Mesendoderm (in vitro differentiated cells): ENCODE data around the gene RNF144B. TPM values are rescaled to one million over a fixed set of nuclear protein-coding genes. Genes with fewer than 3 reads are reported as not detected.

Experiments
- DNase-seq: peaks from one replicate; pipeline ENCODE4 v3.0.0; 2013
- H2AK5ac ChIP-seq: 2 replicates; pipeline ENCODE4 v1.6.1; 2013; ENCODE audit warnings: low read length, inconsistent platforms
- H2BK120ac ChIP-seq: 2 replicates; pipeline ENCODE4 v1.6.1; 2013; ENCODE audit warnings: low read depth, mild to moderate bottlenecking, low read length, moderate library complexity, mixed read lengths
- H2BK15ac ChIP-seq: replicated peaks from 2 replicates; pipeline ENCODE4 v1.6.1; 2013; ENCODE audit warnings: low read depth, mild to moderate bottlenecking, moderate library complexity
- H2BK5ac ChIP-seq: 2 replicates; pipeline ENCODE4 v1.6.1; 2013; ENCODE audit warnings: low read length, inconsistent platforms
- H3K18ac ChIP-seq: 2 replicates; pipeline ENCODE4 v1.6.1; 2013; ENCODE audit warnings: mild to moderate bottlenecking, low read length, mixed read lengths
- H3K23ac ChIP-seq: one replicate; pipeline ENCODE4 v1.6.1; 2013; ENCODE audit warnings: low read length
- H3K27ac ChIP-seq: 2 replicates; pipeline ENCODE4 v1.5.1; 2013; ENCODE audit warnings: low read depth, mild to moderate bottlenecking, inconsistent platforms, low read length, moderate library complexity
- H3K27me3 ChIP-seq: 2 replicates; pipeline ENCODE4 v1.6.1; 2013; ENCODE audit warnings: low read length, control low read depth, mild to moderate bottlenecking, inconsistent platforms; ENCODE audit not compliant: insufficient read depth, poor library complexity
- H3K36me3 ChIP-seq: 2 replicates; pipeline ENCODE4 v1.6.1; 2013; ENCODE audit warnings: low read length, inconsistent platforms; ENCODE audit not compliant: control insufficient read depth, insufficient read depth
- H3K4ac ChIP-seq: one replicate; pipeline ENCODE4 v1.6.1; 2013; ENCODE audit warnings: low read depth, mild to moderate bottlenecking, low read length, moderate library complexity
- H3K4me1 ChIP-seq: 2 replicates; pipeline ENCODE4 v1.6.1; 2013; ENCODE audit warnings: low read depth, low read length, inconsistent platforms; ENCODE audit not compliant: control insufficient read depth
- H3K4me2 ChIP-seq: 2 replicates; pipeline ENCODE4 v1.6.1; 2013; ENCODE audit warnings: low read length
- H3K4me3 ChIP-seq: 2 replicates; pipeline ENCODE4 v1.5.1; 2013; ENCODE audit warnings: mild to moderate bottlenecking, low read length
- H3K56ac ChIP-seq: one replicate; pipeline ENCODE4 v1.6.1; 2013; ENCODE audit warnings: low read length
- H3K79me1 ChIP-seq: 2 replicates; pipeline ENCODE4 v1.6.1; 2013; ENCODE audit warnings: low read length, inconsistent platforms
- H3K79me2 ChIP-seq: 2 replicates; pipeline ENCODE4 v1.6.1; 2013; ENCODE audit warnings: mild to moderate bottlenecking, low read length; ENCODE audit not compliant: control insufficient read depth, insufficient read depth
- H3K9ac ChIP-seq: 2 replicates; pipeline ENCODE4 v1.6.1; 2013; ENCODE audit warnings: low read length, inconsistent platforms
- H4K5ac ChIP-seq: one replicate; pipeline ENCODE4 v1.6.1; 2013; ENCODE audit warnings: low read length
- H4K8ac ChIP-seq: one replicate; pipeline ENCODE4 v1.6.1; 2013; ENCODE audit warnings: low read depth, mild to moderate bottlenecking, control low read depth, low read length, moderate library complexity
- WGBS: extraction: QIAGEN DNeasy Blood & Tissue Kit; methylation state at CpG from one replicate; pipeline ENCODE4 v1.1.7; 2013; ENCODE audit warnings: low lambda C conversion rate, missing lambda C conversion rate; ENCODE audit not compliant: insufficient coverage; ENCODE audit errors: extremely low coverage; 5-methylcytosine and 5-hydroxymethylcytosine counted together
- polyA plus RNA-seq, 2 experiments: library from polyadenylated mRNA; stranded (reverse); fragments of 200-250 nt; gene quantifications; one replicate each; pipeline ENCODE4 v1.2.3, GENCODE V29; 2013

RNF144B gene
- polyA plus RNA-seq (2013, experiment 1 of 2) = 2.4 TPM
- polyA plus RNA-seq (2013, experiment 2 of 2) = 2.6 TPM

- Histone ChIP-seq H3K4me3 (peak within 1 kb of the TSS; percentile 42), H3K56ac (peak within 1 kb of the TSS; percentile 78), H3K18ac (no peak within 1 kb of the TSS), H2BK120ac (no peak within 1 kb of the TSS), H3K36me3 (no peaks in the 10 kb centered on the region), H4K8ac (no peak within 1 kb of the TSS), H2BK5ac (no peak within 1 kb of the TSS), H3K4me1 (no peaks in the 10 kb centered on the region), H3K4ac (no peak within 1 kb of the TSS), H3K27ac (no peak within 1 kb of the TSS), H3K79me2 (no peaks in the 10 kb centered on the region), H2AK5ac (no peak within 1 kb of the TSS), H2BK15ac (no peak within 1 kb of the TSS), H4K5ac (no peak within 1 kb of the TSS), H3K27me3 (no peaks in the 10 kb centered on the region), H3K23ac (no peak within 1 kb of the TSS), H3K79me1 (no peaks in the 10 kb centered on the region), H3K9ac (peak within 1 kb of the TSS; percentile 61), H3K4me2 (peak within 1 kb of the TSS; percentile 44)
- WGBS = no CpG with 5 or more reads among the region's 40 CpGs
- peak; percentile 90 for DNase-seq
Measured at GRCh38 chr6:18387061-18387721, at the start of gene RNF144B. RNF144B (plus strand) TSS chr6:18387350; CDS start chr6:18399535, 12,185 bp downstream.

- H3K18ac ChIP-seq = no peak overlapping the region
Measured at GRCh38 chr6:18339599-18339998, 47.6 kb upstream of the RNF144B start.

GRCh38 chr6:18340781-18341551 is 46.2 kb upstream of the RNF144B start:
- no peak for DNase-seq
- WGBS = no CpG with 5 or more reads among the region's 7 CpGs

More at GRCh38 chr6:18339599-18339998, 47.6 kb upstream of the RNF144B start:
- WGBS = no CpG with 5 or more reads among the region's 1 CpG
- no peak overlapping the region for H2BK5ac ChIP-seq
- H3K4me2 ChIP-seq = no peak overlapping the region
- H3K4me1 ChIP-seq = no peaks in the 10 kb centered on the region
- H3K27me3 ChIP-seq = no peaks in the 10 kb centered on the region
- no peak overlapping the region for H3K4me3 ChIP-seq
- no peak overlapping the region for H3K27ac ChIP-seq
- H2BK120ac ChIP-seq = no peak overlapping the region
- H3K36me3 ChIP-seq = no peaks in the 10 kb centered on the region
- H3K79me1 ChIP-seq = no peaks in the 10 kb centered on the region
- H3K79me2 ChIP-seq = no peaks in the 10 kb centered on the region
- H4K5ac ChIP-seq = no peak overlapping the region
- no peak overlapping the region for H3K9ac ChIP-seq
- no peak overlapping the region for H3K56ac ChIP-seq
- no peak for DNase-seq
- H3K4ac ChIP-seq = no peak overlapping the region
- H2AK5ac ChIP-seq = no peak overlapping the region
- H2BK15ac ChIP-seq = no peak overlapping the region
- no peak overlapping the region for H4K8ac ChIP-seq
- no peak overlapping the region for H3K23ac ChIP-seq

GRCh38 chr6:18342223-18342622 is 44.9 kb upstream of the RNF144B start:
- H3K36me3 ChIP-seq = no peaks in the 10 kb centered on the region
- H3K18ac ChIP-seq = no peak overlapping the region
- no peak overlapping the region for H3K56ac ChIP-seq
- no peak overlapping the region for H4K8ac ChIP-seq
- H2AK5ac ChIP-seq = no peak overlapping the region
- H3K4me2 ChIP-seq = no peak overlapping the region
- no peak overlapping the region for H3K27ac ChIP-seq
- no peak overlapping the region for H2BK5ac ChIP-seq
- no peak overlapping the region for H3K4me3 ChIP-seq
- no peak overlapping the region for H2BK120ac ChIP-seq
- H3K27me3 ChIP-seq = no peaks in the 10 kb centered on the region
- no peak overlapping the region for H2BK15ac ChIP-seq
- no CpG with 5 or more reads among the region's 3 CpGs for WGBS
- H3K4ac ChIP-seq = no peak overlapping the region
- no peaks in the 10 kb centered on the region for H3K79me1 ChIP-seq
- H3K79me2 ChIP-seq = no peaks in the 10 kb centered on the region
- no peak overlapping the region for H4K5ac ChIP-seq
- no peak for DNase-seq
- H3K9ac ChIP-seq = no peak overlapping the region
- no peaks in the 10 kb centered on the region for H3K4me1 ChIP-seq
- H3K23ac ChIP-seq = no peak overlapping the region

More at GRCh38 chr6:18340781-18341551, 46.2 kb upstream of the RNF144B start:
- Histone ChIP-seq H3K56ac (no peak overlapping the region), H3K27ac (no peak overlapping the region), H3K23ac (no peak overlapping the region), H3K4me1 (no peaks in the 10 kb centered on the region), H2BK120ac (no peak overlapping the region), H3K4me3 (no peak overlapping the region), H4K5ac (no peak overlapping the region), H3K9ac (no peak overlapping the region), H3K27me3 (no peaks in the 10 kb centered on the region), H3K4me2 (no peak overlapping the region), H3K18ac (no peak overlapping the region), H2AK5ac (no peak overlapping the region), H3K79me2 (no peaks in the 10 kb centered on the region), H3K36me3 (no peaks in the 10 kb centered on the region), H3K4ac (no peak overlapping the region), H2BK5ac (no peak overlapping the region), H4K8ac (no peak overlapping the region), H3K79me1 (no peaks in the 10 kb centered on the region), H2BK15ac (no peak overlapping the region)

- Histone ChIP-seq H3K4me1 (no peaks in the 10 kb centered on the region), H3K9ac (no peak overlapping the region), H2BK15ac (no peak overlapping the region), H3K79me2 (no peaks in the 10 kb centered on the region), H3K4ac (no peak overlapping the region), H4K8ac (no peak overlapping the region), H3K4me3 (no peak overlapping the region), H3K36me3 (no peaks in the 10 kb centered on the region), H2BK120ac (no peak overlapping the region), H3K4me2 (no peak overlapping the region), H4K5ac (no peak overlapping the region), H3K79me1 (no peaks in the 10 kb centered on the region), H3K27ac (no peak overlapping the region), H3K23ac (no peak overlapping the region), H3K18ac (no peak overlapping the region), H2AK5ac (no peak overlapping the region), H3K27me3 (no peaks in the 10 kb centered on the region), H3K56ac (no peak overlapping the region), H2BK5ac (no peak overlapping the region)
- DNase-seq = no peak
- WGBS = no CpG with 5 or more reads among the region's 2 CpGs
Measured at GRCh38 chr6:18343741-18344140, 43.4 kb upstream of the RNF144B start.
